HG03097 (cell line): ENCODE data around the gene IGFLR1.

ENCODE experiments used
- ATAC-seq: cut with Tn5 transposase; IDR thresholded peaks from one replicate; pipeline ENCODE4 v1.9.1; 2021; ENCODE audit not compliant: unreplicated experiment, low FRiP score

The IGFLR1 gene

DNA sequence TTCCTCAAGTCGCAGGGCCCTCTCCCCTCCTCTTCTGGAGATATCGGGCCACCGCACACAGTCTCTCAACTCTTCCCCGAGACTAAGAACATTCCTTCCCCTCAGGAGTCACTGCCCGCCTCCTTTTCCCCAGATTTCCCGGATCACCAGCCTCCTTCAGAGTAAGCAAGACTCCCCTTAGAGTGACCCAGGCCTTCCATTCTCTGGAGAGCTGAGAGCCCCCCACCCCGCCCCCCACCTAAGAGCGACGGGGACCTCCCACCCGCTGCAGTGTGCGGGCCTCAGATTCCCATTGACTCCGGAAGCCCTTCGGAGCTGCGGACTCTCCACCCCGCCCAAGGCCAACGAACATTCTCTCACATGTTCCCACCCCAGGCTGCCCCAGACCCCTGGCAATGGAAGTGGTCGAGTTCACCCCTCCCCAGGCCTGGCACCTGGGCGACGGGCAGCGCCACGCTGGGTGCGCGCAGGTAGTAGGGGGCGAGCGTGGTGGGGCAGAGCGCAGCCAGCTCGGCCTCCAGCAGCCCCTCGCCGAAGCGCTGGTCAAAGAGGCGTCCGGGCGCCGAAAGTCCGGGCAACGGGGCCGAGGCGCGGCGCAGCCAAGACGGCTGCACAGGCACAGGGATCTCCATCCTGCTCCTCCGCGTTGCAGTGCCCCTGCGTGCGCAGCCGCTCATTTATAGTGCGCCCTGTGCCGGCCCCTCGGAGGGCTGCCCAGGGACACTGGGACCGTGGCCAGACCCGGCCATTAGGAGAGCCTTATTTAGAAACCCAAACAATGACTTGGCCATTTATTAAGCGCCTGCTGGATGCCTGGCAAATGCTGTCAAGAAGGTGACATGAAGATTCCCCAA, 14.4 kb upstream of the IGFLR1 start, which contains the start of gene HSPB6:
Gene HSPB6, minus strand, starts transcription at position 653 of the 854 bp plus-strand sequence. Its CDS starts 21 bp downstream, at position 632.
- ATAC-seq = no peak

DNA sequence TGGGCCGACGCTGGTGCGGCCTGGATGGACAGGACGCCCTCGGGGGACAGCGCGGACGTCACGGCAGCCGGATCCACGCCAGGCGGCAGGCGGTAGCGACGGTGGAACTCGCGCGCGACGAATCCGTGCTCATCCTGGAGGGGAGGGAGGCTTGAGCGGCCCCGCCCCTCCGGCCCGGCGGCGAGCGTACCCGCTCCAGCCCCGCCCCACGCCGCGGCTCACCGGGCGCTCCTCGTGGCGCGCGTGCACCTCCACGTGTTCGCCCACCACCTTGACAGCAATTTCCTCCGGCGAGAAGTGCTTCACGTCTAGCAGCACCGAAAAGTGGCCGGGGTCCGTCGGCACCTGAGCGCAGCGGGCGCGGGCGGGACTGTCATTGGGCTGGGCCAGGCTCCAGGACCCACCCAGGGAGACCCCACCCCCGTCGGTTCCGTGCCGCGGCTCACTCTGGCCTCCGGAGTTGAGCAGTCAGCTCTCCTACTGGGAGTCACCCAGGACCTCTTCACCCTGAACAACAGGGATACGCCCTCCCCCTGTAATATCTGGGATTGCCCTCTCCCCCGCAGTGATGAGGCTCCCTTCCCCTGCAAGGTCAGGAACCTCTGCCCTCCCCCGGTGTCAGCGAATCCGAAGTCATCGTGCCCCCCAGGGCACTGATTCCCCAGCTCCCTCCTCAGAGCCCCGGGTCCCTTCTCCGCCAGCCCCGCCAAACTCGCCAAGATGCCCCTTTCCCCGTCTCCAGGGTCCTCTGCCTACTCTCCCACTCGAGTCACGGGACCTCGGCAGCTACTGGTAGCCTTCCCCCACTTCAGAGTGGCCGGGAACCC, 13.5 kb upstream of the IGFLR1 start:
- no peak for ATAC-seq

DNA sequence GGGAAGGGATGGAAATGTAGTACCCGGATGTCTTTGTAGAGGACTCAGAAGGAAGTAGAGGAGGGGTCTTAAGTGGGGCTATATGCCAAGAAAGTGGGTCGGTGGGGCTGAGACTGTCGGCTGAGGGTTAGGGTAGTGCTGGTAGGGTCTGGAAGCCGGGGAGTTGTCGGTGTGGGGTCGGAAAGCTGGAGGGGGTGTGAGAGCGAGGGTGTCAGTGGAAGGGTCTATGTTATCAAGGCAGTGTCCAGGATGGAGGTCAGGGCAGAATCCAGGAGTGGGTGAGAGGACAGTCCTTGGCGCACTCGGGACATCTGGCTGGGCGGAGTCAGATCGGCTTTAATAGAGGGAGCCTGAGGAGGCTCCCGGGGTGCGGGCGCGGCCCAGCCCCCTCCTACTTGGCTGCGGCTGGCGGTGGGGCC, 12.9 kb upstream of the IGFLR1 start:
- no peak for ATAC-seq

DNA sequence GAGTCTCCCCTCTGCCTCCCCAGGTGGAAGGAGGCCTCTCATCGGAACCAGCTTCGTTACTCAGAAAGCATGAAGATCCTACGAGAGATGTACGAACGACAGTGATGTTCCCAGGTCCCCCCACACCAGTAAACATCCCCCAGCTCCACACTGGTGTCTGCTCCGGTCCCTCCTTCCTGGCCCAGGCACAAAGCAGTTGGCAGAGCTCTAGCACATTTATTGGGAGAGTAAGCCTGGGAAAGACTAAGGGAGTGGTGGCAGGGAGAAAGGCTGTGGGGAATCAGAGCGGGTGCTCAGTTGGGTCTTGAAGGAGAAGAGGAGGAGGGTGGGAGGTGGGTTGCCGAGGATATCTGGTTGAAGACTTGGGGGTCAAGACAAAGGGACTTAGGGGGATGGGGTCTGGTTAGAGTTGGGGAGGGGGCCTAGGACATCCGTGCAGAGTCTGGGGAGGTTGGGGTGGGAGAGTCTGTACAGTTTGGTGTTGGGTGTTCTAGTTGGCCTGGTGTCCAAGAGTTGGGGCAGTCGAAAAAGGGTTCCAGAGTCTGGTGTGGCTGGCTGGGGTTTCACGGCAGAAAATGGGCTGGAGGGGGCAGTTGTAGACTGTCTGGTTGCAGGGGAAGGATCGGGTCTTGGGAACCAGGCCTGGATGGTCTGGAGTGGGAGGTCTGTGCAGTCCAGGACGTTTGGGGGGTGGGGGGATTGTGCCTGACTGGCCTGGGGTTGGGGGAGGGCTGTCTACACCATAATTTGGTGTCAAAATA, 12.3 kb upstream of the IGFLR1 start:
- no peak for ATAC-seq

DNA sequence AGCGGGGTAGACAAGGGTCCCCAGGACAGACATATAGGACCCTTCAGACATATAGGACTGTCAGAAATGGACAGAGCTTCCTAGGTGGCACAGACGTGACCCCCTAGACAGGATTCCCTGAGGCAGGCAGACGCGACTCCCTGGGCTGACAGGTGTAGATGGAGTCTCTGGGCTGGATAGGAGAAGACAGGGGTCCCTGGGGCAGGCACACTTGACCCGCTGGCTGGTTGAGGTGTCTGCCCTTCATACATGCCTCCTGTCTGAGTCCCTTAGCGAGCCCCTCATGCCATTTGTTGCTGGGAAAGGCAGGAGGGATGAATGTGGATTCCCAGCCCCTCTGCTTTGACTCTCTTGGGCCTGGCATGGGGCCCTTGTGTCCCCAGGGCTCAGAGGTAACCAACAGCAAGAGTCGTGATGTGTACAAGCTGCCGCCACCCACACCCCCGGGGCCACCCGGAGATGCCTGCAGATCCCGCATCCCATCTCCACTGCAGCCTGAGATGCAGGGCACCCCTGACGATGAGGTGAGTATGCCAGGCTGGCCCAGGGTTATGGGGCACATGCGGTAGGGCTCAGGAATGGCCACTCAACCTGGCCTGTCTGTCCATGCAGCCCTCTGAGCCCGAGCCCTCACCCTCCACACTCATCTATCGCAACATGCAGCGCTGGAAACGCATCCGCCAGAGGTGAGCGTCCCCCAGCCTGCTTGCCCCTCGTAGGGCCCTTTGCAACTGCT, 11.6 kb upstream of the IGFLR1 start:
- ATAC-seq = no peak

DNA sequence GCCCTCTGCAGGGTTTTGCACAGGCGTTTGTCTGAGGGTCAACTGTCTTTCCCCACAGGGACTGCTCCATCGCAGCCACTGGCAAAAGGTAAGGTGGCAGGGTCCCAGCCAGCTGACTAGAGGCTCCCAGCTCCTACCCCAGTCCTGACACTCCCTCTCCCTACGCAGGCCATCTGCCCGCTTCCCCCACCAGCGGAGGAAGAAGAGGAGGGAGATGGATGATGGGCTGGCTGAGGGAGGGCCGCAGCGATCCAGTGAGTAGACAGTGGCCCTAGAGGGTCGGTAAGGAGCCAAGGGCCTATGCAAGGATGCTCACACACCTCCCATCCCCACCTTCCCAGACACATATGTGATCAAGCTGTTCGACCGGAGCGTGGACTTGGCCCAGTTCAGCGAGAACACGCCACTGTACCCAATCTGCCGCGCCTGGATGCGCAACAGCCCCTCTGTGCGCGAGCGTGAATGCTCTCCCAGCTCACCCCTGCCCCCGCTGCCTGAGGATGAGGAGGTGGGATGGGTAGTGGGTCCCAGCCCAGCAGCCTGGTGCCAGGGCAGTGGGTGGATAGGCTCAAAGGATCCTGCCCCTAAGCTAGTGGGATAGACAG, 10.6 kb upstream of the IGFLR1 start:
- ATAC-seq = no peak

DNA sequence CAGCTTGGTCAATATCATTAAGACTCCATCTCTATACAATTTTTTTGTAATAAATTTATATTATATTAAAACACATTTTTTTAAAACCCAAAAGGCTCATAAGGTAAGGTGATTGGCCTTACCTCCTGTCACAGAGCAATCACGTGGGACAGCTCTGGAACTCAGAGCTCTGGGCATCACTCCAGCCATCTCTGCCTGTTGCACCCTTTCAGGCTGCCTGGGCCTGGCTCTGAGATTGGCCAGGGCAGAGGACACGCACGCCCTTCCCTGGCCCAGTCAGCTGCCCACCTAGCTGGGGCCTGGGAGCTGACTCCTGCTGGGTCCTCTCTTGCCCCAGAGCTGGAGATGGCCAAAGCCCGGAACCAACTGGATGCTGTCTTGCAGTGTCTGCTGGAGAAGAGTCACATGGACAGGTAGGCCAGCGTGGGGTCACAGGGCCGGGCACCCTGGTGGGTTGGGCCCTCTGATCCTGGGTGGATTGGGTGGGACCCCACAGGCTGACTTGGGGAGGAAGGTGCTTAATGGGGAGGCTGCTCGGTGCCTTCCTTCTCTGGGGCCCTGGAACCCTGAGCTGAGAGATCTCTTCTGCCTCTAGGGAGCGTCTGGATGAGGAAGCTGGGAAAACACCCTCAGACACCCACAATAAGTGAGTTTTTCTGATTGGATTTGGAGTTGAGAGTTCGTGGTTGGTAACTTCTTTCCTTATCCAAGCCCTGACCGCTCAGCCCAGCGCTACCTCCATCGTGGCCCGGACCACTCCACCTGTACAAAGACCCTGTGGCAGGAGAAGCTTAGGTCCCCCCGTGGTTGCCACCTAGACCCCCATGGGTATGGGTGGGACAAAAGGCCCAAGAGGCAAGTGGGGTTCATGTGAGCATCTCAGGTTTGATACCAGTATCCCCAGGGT, 9.8 kb upstream of the IGFLR1 start:
- no peak for ATAC-seq

DNA sequence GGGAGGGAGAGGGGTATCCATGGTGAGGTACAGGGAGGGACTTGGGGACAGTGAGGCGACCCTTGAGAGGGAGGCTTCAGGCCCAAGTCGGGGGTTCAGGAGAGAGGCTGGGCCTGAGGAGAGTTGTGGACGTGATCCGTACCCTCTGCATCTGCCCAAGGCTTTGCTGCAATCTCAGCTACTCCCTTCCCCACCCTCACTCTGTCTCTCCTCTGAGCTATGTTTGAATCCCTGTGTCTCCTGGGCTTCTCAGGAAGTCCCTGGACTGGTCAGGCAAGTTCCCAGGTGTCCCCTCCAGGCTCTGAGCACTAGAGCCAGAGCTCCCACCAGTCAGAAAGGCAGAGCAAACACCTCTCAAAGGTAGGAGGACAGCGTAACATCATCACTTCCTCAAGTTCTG, 7.9 kb upstream of the IGFLR1 start:
- no peak for ATAC-seq

DNA sequence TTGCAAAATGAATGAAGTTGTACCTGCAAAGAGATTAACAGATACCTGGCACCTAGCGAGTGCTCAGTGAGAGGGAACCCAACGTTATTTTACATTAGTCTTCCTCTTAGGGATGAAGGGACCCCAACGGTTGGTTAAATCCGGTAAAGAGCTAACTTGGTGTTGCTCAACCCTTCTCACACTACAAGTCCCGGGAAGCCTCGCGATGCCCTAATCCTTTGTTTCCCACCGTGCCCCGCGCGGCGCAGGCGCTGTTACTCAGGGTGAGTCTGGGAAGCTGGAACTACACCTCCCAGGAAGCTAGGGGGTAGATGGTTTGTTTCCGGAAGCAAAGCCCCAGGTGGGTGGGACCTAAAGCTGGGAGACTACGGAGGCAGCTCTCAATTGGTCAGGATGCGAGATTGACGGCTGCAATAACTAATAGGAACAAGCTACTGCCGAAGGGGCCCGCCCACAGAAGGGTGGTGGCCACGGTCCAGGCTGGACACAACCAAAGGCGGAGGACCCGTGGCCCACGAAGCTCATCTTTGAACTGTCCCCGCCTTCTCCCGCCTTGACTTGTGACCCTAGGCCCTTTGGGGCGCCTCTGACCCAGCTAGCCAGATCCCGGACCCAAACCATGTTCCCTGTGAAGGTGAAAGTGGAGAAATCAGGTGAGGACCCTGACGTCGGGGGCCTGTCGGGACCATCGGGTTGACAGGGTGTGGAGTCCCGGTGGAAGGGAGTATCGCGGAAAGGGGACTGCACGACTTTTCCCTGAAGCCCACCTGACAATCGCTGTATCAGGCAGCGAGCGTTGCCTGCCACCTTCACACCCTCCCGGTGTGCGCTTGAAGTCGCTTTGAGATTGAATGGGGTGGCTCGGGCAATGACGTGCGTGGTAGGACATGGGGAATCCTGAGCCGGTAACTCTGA, 6.1 kb upstream of the IGFLR1 start, which contains the start of gene LIN37:
Gene LIN37, plus strand, starts transcription at position 471 of the 915 bp plus-strand sequence. Its CDS starts 149 bp downstream, at position 620.
- ATAC-seq = peak; percentile 60

DNA sequence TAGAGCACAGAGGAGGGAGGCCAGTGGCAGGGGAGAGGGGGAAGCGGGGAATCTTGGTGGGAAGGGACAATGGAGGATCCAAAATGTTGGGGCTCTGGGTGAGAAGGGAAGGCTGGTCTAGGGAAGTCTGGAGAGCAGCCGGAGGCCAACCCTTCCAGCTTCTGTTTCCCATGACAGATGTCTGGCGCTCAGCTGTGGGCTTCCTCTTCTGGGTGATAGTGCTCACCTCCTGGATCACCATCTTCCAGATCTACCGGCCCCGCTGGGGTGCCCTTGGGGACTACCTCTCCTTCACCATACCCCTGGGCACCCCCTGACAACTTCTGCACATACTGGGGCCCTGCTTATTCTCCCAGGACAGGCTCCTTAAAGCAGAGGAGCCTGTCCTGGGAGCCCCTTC, 4.3 kb upstream of the IGFLR1 start:
- no peak for ATAC-seq

DNA sequence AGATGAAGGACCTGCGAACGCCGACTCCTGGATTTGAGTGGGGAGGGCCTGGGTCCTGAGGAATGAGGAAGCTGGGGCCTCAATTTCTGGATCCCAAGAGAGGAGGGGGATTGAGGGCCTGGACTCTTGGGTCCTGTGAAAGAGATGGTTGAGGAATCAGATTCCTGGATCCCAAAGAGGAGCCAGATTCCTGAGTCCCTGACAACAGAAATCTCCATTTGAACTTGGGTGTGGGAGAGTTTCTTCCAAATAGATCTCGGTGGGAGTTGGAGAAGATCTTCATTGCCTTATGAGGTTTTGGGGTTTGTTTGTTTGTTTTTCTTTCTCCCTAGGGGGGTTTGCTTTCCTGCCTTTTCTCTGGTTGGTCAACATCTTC, 3.8 kb upstream of the IGFLR1 start:
- ATAC-seq = no peak

DNA sequence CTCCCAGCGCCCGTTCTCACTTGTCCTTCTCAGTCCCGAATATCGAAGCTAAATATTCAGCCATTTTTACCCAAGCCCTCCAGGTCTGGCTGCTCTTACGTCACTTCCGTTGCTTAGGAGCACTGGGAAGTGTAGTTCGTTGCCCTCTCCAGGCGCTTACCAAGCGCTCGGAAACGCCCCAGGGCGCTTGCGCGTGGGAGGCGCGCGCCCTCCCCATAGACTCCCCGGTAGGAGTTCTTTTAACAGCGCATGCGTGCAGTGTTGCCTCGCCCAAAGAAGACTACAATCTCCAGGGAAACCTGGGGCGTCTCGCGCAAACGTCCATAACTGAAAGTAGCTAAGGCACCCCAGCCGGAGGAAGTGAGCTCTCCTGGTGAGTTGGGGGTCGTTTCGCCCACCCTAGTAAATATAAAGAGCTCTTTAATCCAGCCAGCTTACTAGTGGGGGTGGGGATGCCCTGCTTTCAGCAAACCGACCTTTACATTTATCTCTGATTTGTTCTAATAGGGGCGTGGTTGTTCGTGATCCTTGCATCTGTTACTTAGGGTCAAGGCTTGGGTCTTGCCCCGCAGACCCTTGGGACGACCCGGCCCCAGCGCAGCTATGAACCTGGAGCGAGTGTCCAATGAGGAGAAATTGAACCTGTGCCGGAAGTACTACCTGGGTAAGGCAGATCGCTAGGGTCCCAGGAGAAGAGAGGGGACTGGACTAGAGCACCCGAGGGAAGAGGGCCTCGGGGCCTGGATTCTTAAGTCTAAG, 3.3 kb upstream of the IGFLR1 start, which contains the start of the genes PSENEN and U2AF1L4:
Gene PSENEN, plus strand, starts transcription at position 324 of the 759 bp plus-strand sequence. Its CDS starts 280 bp downstream, at position 604.
Gene U2AF1L4, minus strand, starts transcription at position 91 of the 759 bp plus-strand sequence. Its CDS starts 27 bp downstream, at position 64.
- ATAC-seq = peak; percentile 37

DNA sequence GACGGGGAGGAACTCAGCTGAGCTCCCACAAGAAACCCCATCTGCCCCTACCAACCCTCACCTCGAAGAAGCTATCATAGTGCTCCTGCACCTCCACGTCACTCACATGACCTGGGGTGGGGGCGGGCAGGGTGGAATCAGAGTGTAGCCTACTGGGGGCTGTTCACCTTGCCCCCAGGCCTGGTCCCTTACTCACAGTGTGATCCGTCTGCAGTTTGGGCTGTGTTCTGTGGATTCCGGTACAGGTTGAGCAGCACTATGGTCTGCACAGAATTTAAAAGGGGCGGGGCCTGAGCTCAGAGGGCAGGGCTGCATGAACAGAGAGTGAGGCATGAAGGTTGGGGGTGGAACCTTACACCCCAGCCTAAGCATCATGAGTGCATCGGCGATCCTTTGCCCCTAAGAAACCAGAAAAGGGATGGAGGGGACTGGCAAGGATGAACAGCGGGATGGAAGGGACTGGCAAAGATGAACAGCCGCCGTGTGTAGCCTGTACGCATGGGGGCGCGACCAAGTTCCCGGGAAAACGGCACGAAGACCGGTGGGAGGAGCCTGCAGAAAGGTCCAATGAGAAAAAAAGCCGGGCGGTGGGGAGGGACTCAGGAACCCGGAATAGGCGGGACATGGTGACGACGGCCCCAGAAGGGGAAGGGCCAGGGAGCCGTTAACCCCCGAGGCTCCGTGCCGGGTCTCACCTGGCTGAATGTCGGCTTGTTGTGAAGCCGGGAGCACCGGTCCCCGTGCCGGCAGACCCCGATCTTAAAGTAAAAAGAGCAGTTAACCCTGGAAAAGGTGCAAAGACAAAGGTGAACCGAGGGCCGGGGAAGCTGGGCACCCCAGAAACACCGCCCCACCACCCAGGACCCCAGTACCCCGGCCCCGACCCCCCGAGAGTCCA, 2.4 kb upstream of the IGFLR1 start:
- ATAC-seq = peak; percentile 24

DNA sequence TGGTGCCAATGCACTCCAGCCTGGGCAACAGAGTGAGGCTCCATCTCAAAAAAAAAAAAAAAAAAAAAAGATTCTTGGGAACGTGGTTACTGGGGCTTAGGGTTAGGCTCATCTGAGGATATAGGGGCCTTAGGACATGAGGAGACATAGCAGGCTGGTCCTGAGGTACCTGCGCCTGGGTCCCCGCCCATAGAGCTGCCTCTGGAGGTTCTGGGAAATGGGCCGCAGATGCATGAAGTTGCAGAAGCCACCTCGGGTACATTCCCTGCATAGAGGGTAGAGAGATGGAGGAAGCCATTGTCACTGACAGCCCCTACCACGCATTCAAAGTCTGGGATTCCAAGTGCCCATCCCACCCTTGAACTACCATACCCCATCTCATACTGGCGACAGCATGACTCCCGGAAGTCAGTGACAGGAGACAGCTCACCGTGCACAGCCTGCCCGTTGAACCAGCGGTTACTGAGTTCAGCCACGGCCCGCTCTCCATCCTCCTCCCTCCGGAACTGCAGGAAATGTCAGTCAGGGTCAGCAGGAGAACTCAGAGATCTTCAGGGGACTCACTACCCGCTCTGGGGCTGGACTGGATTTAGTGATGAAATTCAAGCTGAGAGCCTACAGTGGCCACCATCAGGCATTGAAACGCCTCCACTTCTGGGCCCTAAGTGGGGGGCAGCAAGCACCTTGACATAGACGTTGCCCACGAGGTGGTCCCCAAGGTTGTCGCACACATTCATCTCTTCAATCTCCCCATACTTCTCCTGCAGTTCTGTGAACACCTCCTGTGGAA, 1.6 kb upstream of the IGFLR1 start:
- ATAC-seq = no peak

DNA sequence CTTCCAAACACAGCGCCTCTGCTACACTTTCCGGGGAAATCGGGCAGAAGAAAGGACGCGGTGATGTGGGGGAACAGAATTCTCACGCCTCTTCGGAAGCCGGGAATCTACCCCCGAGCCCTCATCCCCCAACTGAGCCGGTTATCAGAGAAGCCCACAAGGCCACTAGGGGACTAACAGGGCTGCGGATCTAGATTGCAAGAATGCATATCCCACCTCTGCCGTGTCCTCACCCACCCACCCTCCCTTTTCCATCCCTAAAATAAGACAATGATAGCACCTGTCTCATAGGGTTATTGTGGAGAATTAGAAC, 1.1 kb downstream of the IGFLR1 start:
- ATAC-seq = no peak
